GM18519 (cell line): ENCODE results near the gene UBE4A.

ENCODE experiments used
- ATAC-seq: cut with Tn5 transposase; IDR thresholded peaks from one replicate; pipeline ENCODE4 v1.9.1; 2021; ENCODE audit warnings: mild to moderate bottlenecking, moderate library complexity; ENCODE audit not compliant: unreplicated experiment, low FRiP score

UBE4A gene

DNA sequence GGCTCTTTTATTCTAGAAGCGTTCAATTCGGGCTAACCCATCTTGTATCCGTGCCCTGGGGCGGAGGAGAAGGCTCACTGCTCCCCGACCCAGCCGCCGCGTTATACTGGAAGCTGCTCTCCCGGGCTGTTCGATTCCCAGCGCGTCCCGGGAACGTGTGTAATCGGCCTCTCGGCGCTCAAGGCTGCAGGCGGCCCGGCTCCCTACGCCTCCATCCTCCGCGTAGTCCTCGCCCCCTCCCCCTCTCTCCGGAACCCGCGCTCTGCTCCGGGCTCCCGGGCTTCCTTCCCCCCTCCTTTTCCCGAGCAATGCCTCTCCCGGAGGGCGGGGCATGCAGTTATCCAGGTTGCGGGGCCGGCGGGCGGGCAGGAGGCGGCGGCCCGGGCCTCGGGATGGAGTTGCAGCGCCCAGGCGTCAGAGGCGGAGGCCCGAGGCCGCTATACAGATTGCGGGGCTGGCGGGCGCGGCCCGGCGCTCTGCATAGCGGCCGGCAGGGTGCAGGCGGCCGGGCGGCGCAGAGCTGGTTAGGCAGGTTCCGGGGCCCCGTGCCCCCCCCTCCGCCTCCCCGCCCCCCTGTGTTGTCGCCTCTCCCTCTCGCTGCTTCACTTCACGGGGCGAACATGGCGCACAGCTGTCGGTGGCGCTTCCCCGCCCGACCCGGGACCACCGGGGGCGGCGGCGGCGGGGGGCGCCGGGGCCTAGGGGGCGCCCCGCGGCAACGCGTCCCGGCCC, 76.7 kb downstream of the UBE4A start, which contains the start of gene KMT2A:
Gene KMT2A (plus strand): TSS at position 600 of the 732 bp plus-strand sequence. CDS start 21 bp downstream, at position 621.
- peak; percentile 46 for ATAC-seq

DNA sequence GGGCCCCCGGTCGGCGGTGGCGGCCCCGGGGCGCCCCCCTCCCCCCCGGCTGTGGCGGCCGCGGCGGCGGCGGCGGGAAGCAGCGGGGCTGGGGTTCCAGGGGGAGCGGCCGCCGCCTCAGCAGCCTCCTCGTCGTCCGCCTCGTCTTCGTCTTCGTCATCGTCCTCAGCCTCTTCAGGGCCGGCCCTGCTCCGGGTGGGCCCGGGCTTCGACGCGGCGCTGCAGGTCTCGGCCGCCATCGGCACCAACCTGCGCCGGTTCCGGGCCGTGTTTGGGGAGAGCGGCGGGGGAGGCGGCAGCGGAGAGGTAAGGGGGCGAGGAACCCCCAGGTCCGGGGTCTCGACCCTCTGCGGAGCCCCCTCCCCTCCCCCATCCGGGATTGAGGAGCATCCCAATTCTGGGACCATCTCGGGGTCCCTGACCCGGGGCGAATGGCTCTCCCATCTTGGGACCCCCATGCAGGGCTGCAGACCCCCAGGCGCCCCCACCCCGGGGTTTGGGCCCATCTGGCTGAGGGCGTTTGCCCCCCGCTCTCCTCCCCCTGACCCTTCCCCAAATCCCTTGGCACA, 77.3 kb downstream of the UBE4A start:
- peak; percentile 8 for ATAC-seq

DNA sequence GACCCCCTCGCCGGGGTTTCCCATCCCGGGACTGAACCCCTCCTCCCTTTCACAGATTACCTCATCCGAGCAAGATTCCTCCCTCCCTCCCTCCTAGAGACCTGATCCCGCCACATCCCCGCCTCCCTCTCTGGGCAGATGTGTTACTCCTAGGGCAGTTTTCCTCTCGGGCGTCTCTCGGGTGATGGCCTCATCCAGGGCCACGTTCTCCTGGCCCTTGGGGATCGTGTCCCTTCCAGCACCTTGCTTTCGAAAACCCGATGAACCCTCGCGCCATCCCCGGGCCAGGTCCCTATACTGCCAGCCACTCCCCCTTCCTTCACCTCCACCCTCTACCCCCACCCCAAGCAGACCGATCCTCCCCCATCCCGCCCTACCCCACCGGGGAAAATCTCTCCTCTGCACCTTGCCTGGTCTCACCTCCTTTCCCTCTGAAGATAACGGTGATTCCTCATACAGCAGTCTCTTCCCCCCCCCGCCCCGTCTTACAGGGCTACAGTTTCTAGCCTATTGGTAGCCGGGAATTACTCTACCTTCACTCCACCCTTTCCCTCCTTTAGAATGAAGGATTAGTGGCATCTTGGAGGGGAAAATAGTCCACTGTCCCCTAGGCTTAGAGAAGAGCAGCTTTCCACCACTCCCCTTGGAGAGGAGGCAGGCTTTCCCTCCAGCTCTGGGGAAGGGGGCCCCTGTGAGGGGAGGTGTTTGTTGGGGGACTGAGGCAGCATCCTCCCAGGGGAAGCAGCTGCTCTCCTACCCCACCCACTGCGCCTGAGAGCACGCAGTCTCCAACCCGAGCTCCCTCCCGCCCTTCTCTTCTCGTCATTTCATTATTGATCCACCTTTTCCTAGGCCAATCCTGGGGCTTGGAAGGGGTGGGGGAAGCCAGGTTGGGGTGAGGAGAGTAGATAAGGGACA, 78.1 kb downstream of the UBE4A start:
- ATAC-seq, result no peak

DNA sequence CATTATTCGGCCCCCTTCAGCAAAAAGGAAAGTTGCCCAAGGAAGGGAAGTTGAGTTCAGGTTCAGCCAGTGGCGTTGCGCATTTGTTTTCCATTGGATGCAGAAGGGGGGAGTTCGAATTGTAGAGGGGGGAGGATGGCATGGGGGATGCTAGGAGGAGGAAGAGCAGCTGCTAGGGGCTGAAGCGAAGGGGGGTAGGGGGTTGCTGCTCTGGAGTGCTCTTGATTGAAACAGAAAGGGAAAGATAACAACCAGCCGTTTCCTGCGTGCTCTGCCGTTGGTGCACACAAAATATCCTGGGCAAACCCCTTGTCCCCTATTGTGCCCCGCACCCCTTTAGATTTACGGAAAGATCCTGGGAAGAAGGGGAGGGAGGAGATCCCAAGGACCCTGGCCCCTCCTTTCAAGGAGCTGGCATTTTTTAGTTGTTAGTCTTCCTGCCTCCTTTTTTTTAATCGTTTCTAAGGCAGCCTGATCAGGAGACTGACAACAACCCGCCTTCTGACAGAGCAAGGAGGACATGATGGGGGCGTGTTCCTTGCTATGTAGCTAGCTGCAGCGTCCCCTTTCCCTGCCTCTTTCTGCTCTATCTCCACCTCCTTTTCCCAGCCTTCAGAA, 79.0 kb downstream of the UBE4A start:
- ATAC-seq, result no peak

DNA sequence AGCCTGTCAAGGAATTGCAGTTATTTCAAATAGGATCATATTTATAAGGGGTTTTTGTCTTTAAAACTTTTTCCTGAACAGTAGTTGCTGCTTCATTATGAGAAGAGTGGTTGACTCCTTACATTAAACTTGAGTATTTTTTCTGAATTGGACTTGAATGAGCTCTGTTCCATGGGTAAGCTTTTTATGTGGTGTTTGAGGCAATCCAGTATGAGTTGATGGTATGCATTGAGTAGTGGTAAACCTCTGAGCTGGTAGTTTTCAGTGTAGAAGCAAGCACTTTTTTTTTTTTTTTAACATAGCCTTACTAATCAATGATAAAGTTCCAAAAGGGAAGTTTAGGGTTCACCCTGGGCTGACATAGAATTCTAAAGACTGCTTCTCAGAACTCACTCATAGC, 80.2 kb downstream of the UBE4A start:
- ATAC-seq, result no peak

DNA sequence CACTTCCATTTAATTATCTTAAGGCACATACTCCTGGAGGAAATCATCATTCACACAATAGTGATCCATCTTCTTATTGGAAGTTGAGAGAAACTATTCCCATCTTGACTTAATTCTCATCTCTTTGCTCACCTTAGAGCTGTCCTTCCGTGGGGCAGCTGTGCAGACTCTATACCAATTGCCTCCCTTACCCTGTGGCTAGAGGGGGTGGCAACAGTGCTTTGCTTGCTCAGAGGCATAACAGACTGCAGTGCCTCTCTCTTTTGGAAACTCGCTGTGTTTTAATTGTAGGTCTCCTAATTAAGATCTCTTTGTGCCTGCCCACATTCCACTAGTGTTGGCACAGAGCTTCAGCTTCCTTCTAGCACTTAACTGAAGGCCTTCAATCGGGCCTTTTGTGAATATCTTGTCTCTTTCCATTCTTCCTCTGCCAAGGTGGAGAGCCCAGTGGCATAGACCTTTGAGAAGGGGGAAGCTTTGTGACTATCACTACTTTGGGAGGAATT, 82.4 kb downstream of the UBE4A start:
- no peak for ATAC-seq

DNA sequence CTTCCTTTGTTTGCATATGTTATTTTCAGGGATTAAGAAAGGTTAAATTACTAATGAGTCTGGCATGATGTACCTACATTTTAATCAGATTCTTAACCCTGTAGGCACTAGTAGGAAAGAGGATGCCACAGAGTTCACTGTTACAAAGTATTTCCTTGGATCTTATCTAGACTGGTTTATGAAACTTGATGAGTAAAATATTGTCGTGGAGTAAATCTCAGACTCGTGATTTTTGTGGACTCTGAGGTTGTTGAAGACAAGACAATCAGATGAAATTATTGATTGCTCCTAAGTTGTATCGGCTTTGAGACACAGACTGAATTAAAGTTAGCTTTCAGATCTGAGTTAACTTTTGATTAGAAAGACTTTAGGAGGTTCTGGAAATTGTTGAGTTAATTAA, 82.9 kb downstream of the UBE4A start:
- ATAC-seq, result no peak

DNA sequence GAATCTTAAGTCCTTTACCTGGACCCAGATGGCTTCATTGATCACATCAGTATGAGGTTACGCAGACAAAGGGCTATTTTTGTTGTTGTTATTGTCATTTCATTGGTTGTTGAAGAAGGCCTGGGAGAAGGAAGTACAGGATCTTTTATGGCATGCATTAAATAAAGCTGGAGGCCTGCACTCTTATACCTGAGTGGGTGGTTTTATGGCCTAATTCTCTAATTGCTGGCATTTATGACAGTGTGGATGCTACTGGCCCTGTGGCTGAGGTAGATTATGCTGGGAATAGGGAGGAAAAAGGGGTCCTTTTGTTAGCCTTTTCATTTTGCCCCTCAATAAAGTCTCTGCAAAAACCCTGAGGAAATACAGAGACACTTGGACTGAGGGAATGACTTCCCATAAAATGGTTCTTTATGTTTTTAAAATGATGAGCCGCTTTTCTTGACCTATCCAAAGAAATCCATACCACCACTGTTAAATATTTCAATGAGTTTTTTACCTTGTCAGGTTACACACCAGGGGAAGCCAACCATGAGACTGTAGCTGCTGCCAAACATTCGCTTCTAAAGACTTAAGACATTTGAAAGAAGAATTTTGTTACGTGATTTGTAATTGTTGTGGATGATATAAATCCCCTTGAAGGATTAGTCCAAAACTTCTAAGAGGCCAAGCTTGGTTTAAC, 83.6 kb downstream of the UBE4A start:
- ATAC-seq, result no peak

DNA sequence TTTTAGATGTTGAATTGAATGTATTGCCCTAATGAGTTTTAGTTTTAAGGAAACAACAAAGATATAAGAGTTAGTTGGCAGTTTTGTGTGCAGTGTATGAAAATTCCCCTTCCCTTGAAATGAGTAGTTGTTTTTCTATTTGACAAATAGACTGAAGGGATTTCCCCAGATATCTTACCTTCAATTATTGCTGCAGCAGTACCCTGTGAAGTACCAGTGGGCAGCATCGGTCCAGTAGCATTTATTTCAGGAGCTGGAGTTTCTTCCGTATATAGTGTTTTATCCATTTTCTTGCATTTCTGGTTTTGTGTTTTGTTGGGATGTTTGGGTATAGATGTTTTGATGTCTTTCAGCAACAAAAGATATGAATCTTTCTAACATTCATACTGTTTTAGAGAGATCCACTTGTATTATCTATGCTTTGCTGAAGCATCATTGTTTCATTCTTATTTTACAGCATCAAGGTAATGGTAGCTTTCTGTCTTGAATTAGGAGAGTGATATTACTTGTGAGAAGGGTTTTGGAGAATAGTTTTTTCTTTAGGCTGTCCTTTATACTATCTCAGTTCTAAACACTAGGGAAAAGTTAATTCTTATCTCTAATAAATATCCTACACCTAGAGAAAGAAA, 84.3 kb downstream of the UBE4A start:
- no peak for ATAC-seq

DNA sequence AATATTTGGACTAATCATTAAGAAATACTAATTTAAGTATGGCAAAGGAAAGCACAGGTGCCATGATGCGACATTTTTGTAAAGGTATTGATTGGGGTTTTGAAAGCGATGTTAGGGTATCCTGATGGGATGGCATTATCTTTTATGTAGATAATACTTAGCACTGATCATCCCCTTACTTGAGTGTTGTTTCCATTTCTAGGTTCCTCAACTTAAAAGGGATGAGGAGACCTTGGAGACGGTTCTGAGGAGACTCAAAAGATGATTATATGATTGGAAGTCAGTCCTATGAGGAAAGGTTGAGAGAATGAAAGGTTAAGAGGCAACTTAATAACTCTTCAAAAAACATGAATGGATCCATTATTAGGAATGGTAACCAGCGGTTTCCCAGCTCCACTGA, 88.0 kb downstream of the UBE4A start:
- no peak for ATAC-seq

DNA sequence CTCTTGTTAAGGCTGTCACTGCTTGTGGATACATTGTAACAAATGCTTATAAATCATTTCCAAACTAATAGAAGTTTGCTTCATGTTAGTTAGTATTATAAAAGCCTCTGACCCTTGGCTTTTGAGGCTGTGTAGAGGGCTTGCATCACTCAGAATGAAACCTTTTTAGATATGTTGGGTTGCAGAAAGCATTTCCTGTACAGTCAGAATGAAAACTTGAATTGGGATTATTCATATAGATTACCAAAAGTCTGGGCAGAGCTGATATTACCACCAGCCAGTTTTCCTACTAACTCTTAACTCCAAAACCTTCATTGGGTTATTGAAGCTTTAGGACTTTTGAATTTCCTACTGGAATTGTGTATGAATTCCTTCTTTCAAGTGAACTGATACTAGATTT, 88.9 kb downstream of the UBE4A start:
- peak; percentile 50 for ATAC-seq
